OCI-LY7 (cell line): ENCODE measurements around the gene RHEBL1.

Experiments used
- CTCF ChIP-seq: fragments of 200-600 bp; sonication (generic); conservative IDR thresholded peaks from 2 replicates; pipeline ENCODE4 v1.5.1; 2014; ENCODE audit warnings: mild to moderate bottlenecking, antibody characterized with exemption, low read length, moderate library complexity, mixed read lengths
- EZH2phosphoT487 ChIP-seq: fragments of 200-600 bp; sonication (generic); IDR thresholded peaks from 2 replicates; pipeline ENCODE4 v1.6.1; 2018; ENCODE audit warnings: low read depth, borderline replicate concordance, mild to moderate bottlenecking, mixed run types, antibody characterized with exemption, low read length, moderate library complexity, mixed read lengths

DNA sequence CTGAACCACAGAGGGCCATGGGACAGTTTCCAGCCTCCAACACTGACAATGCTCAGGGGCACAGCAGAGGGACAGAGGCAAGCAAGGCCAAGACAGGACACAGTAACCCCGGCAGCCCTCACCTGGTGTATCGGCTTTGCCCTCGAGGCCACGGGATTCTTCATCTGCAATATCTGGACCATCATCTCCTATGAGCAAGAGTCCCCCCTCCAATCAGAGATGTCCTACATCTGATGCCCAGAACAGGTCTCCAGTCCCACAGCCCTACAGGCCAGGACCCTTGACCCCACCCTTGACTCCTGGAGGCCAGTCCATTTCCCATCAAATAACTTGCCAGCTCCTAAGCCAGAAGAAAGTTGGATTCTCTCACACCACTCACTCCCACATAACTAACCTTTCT, 26.5 kb downstream of the RHEBL1 start:
- TF ChIP-seq CTCF: no peak
- no peak for TF ChIP-seq EZH2phosphoT487
